ENCODE measurements around the gene RAVER1. TPM values are rescaled to one million over a fixed set of nuclear protein-coding genes. Genes with fewer than 3 reads are reported as not detected.
A peak's percentile ranks its signal among the peaks of the same experiment; 100 is the strongest.
"Not testable (repeated sequence)": the region's sequence is repeated elsewhere in the genome, so short reads cannot be mapped to it uniquely, and the experiment has no call there.

RAVER1 gene
- total and polyA plus RNA-seq, 2 of the 13 experiments (the other 11 are each of a cell fraction or from before 2014, with no cell fraction given): 3.6 to 7.9 TPM

DNA sequence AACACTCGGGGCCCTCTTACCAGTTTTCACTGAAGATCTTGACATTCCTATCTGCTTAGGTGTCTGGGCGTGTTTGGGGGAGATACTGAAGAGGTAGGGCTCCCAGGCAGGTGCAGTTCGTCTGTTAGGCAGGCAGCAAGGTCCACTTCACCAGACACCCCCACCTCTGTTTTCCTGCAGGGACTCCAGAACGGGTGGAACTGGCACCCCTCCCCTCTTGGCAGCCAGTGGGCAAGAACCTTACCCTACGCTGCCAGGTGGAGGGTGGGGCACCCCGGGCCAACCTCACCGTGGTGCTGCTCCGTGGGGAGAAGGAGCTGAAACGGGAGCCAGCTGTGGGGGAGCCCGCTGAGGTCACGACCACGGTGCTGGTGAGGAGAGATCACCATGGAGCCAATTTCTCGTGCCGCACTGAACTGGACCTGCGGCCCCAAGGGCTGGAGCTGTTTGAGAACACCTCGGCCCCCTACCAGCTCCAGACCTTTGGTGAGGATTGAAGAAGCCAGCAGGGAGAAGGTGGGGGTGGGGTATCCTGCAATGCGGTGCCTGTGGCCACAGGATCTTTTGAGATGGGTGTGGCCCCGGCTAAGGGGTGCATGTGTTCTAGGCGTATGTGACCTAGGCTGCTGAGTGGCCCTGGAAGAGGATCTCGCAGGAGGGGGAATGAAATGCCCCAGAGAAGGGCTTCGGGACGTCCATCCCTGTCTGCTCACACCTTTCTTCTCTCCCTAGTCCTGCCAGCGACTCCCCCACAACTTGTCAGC lies 49.8 kb downstream of the RAVER1 start:
- BruUV-seq (replicated peaks): no TSS peak
- TF ChIP-seq ZNF264 (CRISPR knock-in tag; IDR thresholded peaks at IDR 0.05): no peak
- no peak for TF ChIP-seq KLF13 (CRISPR knock-in tag; IDR thresholded peaks at IDR 0.05)
- no peak for TF ChIP-seq SMARCE1 (IDR thresholded peaks at IDR 0.05; ENCODE audit: borderline replicate concordance)
- TF ChIP-seq MAFK (conservative IDR thresholded peaks at IDR 0.05 in 1 of 2, IDR thresholded peaks at IDR 0.05 in 1 of 2; ENCODE audit: low read length in 2 of 2): no peak
- TF ChIP-seq TOE1 (CRISPR knock-in tag; IDR thresholded peaks at IDR 0.05): no peak
- TF ChIP-seq NFIC (IDR thresholded peaks at IDR 0.05; ENCODE audit: low read length): no peak
- TF ChIP-seq NAIF1 (CRISPR knock-in tag; IDR thresholded peaks at IDR 0.05; ENCODE audit: borderline replicate concordance): no peak
- no peak for TF ChIP-seq ZNF678 (CRISPR knock-in tag; IDR thresholded peaks at IDR 0.05)
- TF ChIP-seq AGO2 (optimal IDR thresholded peaks at IDR 0.05; ENCODE audit: low read depth, low read length): peak; percentile 34
- TF ChIP-seq RBFOX2 (IDR thresholded peaks at IDR 0.05; ENCODE audit: low read depth, low read length): peak; percentile 66
- TF ChIP-seq ZNF567 (CRISPR knock-in tag; IDR thresholded peaks at IDR 0.05; ENCODE audit: borderline replicate concordance): no peak
- TF ChIP-seq ZNF343 (CRISPR knock-in tag; IDR thresholded peaks at IDR 0.05): no peak
- TF ChIP-seq ZNF572 (CRISPR knock-in tag; IDR thresholded peaks at IDR 0.05): no peak
- no peak for TF ChIP-seq HES4 (CRISPR knock-in tag; IDR thresholded peaks at IDR 0.05; ENCODE audit: borderline replicate concordance)
- no peak for TF ChIP-seq ZNF557 (CRISPR knock-in tag; IDR thresholded peaks at IDR 0.05)
- TF ChIP-seq FOXK2 (IDR thresholded peaks at IDR 0.05): no peak
- TF ChIP-seq, protein P1, sequence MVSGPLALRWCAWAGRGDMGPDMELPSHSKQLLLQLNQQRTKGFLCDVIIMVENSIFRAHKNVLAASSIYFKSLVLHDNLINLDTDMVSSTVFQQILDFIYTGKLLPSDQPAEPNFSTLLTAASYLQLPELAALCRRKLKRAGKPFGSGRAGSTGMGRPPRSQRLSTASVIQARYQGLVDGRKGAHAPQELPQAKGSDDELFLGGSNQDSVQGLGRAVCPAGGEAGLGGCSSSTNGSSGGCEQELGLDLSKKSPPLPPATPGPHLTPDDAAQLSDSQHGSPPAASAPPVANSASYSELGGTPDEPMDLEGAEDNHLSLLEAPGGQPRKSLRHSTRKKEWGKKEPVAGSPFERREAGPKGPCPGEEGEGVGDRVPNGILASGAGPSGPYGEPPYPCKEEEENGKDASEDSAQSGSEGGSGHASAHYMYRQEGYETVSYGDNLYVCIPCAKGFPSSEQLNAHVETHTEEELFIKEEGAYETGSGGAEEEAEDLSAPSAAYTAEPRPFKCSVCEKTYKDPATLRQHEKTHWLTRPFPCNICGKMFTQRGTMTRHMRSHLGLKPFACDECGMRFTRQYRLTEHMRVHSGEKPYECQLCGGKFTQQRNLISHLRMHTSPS (CRISPR knock-in tag; IDR thresholded peaks at IDR 0.05; ENCODE audit: low read depth): no peak
- TF ChIP-seq AGO1 (IDR thresholded peaks at IDR 0.05; ENCODE audit: low read depth, low read length, poor library complexity, severe bottlenecking): peak; percentile 21
- TF ChIP-seq TAF15 (IDR thresholded peaks at IDR 0.05; ENCODE audit: low read depth, low read length, poor library complexity, severe bottlenecking): no peak
- intact Hi-C loops (cut with micrococcal nuclease; ENCODE audit: unreplicated experiment) (no loop called here), in situ Hi-C loops (cut with HindIII; ENCODE audit: extremely low pct_ligation_motif_present, low pct_unique_long_range_greater_than_20kb) (no loop called here)
- ATAC-seq (no peak), DNase-seq (ENCODE audit: low spot score) (no peak), FAIRE-seq (no peak)
- H3K4me1 ChIP-seq (ENCODE audit: insufficient read depth, low read length): peaks cover 36% of the 10 kb centered on the region
- ChIA-PET POLR2A (interaction anchor here (2.1 kb wide), 1 partner anchor 12 kb away, joined by 9 read pairs; the partner anchor contains the start of gene ICAM1), CTCF (ENCODE audit: low intra/inter-chr PET ratio, low total read pairs) (no interaction called here)
- no peak overlapping the region for H3K4me2 ChIP-seq (ENCODE audit: low read depth, low read length)
- H3K27ac ChIP-seq (ENCODE audit: extremely low read length, insufficient read depth, low read length): no peak overlapping the region
- no peaks in the 10 kb centered on the region for H3K27me3 ChIP-seq (ENCODE audit: control insufficient read depth in 1 of 2, insufficient read depth in 2 of 2, low read length in 2 of 2)
- no peak overlapping the region for H3K9ac ChIP-seq (ENCODE audit: insufficient read depth, low read depth, low read length)
- peaks cover 24 to 38% of the 10 kb centered on the region in 2 experiments for H3K36me3 ChIP-seq (replicated peaks in 1 of 2; ENCODE audit: control insufficient read depth in 1 of 2, insufficient read depth in 2 of 2, low read length in 2 of 2)
- no peaks in the 10 kb centered on the region for H3K9me3 ChIP-seq (ENCODE audit: low read length)
- 96% methylated on average over 17 of the region's 23 CpGs for WGBS (ENCODE audit: low lambda C conversion rate)
- H2AFZ ChIP-seq (ENCODE audit: low read length): no peak overlapping the region
- no peaks in the 10 kb centered on the region for H3K79me2 ChIP-seq (ENCODE audit: insufficient read depth, low read length)
- no peak overlapping the region for H3K4me3 ChIP-seq (replicated peaks in 1 of 3; ENCODE audit: insufficient read depth in 1 of 3, low read depth in 2 of 3, low read length in 3 of 3)
- peaks cover 9% of the 10 kb centered on the region; the same call in 1 of the 2 replicates for H4K20me1 ChIP-seq (ENCODE audit: insufficient read depth, low read length)

GRCh38 chr19:10282043-10282442 lies 51.3 kb downstream of the RAVER1 start:
- POLR2A ChIA-PET: not testable (repeated sequence)

More at GRCh38 chr19:10282043-10282442, 51.3 kb downstream of the RAVER1 start:
- H3K36me3 ChIP-seq (replicated peaks in 1 of 2; ENCODE audit: control insufficient read depth in 1 of 2, insufficient read depth in 2 of 2, low read length in 2 of 2): peaks cover 24 to 48% of the 10 kb centered on the region in 2 experiments
- H2AFZ ChIP-seq (ENCODE audit: low read length); H3K9me3 ChIP-seq (ENCODE audit: low read length); H3K4me2 ChIP-seq (ENCODE audit: low read depth, low read length); H4K20me1 ChIP-seq (ENCODE audit: insufficient read depth, low read length); FAIRE-seq; H3K27ac ChIP-seq (ENCODE audit: extremely low read length, insufficient read depth, low read length); ATAC-seq; intact Hi-C loops (cut with micrococcal nuclease; ENCODE audit: unreplicated experiment); H3K9ac ChIP-seq (ENCODE audit: insufficient read depth, low read depth, low read length); CTCF ChIA-PET (ENCODE audit: low intra/inter-chr PET ratio, low total read pairs); H3K27me3 ChIP-seq (ENCODE audit: control insufficient read depth in 1 of 2, insufficient read depth in 2 of 2, low read length in 2 of 2); BruUV-seq (replicated peaks); DNase-seq (ENCODE audit: low spot score); H3K4me3 ChIP-seq (replicated peaks in 1 of 3; ENCODE audit: insufficient read depth in 1 of 3, low read depth in 2 of 3, low read length in 3 of 3); in situ Hi-C loops (cut with HindIII; ENCODE audit: extremely low pct_ligation_motif_present, low pct_unique_long_range_greater_than_20kb); H3K79me2 ChIP-seq (ENCODE audit: insufficient read depth, low read length): not testable (repeated sequence)
- WGBS (ENCODE audit: low lambda C conversion rate): 95% methylated on average over 5 of the region's 5 CpGs
- peaks cover 21% of the 10 kb centered on the region for H3K4me1 ChIP-seq (ENCODE audit: insufficient read depth, low read length)

Measured in HepG2 (cell line).